ENCODE results near the gene MTHFD1L.

DNA sequence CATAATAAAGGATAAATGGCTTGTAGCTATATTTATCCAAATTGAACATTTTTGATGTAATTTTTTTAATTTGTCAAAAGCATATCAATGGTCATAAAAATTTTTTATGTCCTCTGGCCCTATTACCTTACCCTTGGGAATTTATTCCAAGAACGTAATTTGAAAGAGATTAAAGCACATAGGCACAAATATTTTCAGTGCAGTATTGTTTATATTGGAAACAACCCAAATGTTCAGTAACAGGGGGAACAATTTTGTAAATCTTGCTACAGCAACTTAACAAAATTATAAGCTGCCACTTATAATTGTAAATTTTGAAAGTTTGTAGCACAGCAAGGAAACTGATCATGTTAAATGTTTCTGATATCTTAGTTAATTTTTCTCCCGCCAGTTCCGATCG is 142.4 kb downstream of the MTHFD1L start:
- TF ChIP-seq, protein P1, sequence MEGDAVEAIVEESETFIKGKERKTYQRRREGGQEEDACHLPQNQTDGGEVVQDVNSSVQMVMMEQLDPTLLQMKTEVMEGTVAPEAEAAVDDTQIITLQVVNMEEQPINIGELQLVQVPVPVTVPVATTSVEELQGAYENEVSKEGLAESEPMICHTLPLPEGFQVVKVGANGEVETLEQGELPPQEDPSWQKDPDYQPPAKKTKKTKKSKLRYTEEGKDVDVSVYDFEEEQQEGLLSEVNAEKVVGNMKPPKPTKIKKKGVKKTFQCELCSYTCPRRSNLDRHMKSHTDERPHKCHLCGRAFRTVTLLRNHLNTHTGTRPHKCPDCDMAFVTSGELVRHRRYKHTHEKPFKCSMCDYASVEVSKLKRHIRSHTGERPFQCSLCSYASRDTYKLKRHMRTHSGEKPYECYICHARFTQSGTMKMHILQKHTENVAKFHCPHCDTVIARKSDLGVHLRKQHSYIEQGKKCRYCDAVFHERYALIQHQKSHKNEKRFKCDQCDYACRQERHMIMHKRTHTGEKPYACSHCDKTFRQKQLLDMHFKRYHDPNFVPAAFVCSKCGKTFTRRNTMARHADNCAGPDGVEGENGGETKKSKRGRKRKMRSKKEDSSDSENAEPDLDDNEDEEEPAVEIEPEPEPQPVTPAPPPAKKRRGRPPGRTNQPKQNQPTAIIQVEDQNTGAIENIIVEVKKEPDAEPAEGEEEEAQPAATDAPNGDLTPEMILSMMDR (IDR thresholded peaks at IDR 0.05) = no peak
- no peak for TF ChIP-seq EP300 (IDR thresholded peaks at IDR 0.05)
- no peak for TF ChIP-seq POLR2A (IDR thresholded peaks at IDR 0.05; ENCODE audit: low read depth)
- TF ChIP-seq POLR2AphosphoS5 (IDR thresholded peaks at IDR 0.05) = no peak
